Activated CD4-positive, alpha-beta T cell treated with anti-CD3 and anti-CD28 coated beads, Interleukin-10, Interleukin-2, amounts not matched to agents 100 ng/mL and 50 ng/mL, durations not matched to agents 16 hours and 8 hours (primary cell): ENCODE measurements around the gene RHEB.

Experiments used
- DNase-seq: peaks from one replicate; pipeline ENCODE4 v3.0.0-alpha.2; 2020

Gene RHEB

GRCh38 chr7:151501676-151502075, 18.0 kb downstream of the RHEB start:
- no peak for DNase-seq

- no peak for DNase-seq
Observed at GRCh38 chr7:151498495-151498894, 21.2 kb downstream of the RHEB start.

DNA sequence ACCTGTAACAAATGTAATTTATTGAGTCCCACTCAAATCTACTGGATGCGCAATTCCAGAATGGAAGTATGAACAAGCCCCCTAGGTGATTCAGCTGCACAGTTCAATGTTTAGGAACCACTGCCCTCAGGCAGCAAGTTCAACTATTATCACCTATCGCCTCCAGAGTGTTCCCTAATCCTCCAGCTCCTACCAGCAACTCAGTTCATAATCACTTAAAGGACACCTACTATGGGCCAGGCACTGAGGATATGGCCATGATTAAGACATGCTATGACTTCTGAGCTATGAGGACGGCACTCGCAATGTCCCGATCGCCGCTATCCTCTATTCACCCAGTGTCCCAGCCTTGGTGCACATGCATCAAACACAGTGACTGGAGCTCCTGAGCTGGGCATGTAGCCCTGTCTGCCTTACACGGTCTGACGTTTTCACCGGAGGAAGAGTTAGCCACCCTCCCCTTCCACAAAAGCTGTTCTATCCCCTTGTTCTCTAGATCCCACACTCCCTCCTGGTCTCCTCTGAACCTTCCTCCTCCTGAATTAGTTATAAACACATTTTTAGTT, 22.3 kb downstream of the RHEB start:
- no peak for DNase-seq

DNA sequence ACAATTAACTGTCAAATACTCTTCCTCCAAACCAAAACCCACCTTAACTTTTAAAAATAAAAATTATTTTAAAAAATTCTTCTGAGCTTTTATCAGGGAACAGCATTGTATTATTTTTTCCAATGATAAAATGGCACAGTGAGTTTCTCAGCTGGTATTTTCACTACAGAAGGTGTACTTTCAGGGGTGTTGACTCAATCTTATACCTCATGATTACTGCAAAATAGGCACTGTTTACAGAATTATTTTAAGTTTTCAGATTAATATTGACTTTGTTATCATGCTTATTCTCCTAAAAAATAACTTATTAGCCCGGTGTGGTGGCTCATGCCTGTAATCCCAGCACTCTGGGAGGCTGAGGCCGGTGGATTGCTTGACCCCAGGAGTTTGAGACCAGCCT, 24.3 kb downstream of the RHEB start:
- DNase-seq, result no peak

- DNase-seq, result no peak
Observed at GRCh38 chr7:151494298-151495284, 25.1 kb downstream of the RHEB start.

DNA sequence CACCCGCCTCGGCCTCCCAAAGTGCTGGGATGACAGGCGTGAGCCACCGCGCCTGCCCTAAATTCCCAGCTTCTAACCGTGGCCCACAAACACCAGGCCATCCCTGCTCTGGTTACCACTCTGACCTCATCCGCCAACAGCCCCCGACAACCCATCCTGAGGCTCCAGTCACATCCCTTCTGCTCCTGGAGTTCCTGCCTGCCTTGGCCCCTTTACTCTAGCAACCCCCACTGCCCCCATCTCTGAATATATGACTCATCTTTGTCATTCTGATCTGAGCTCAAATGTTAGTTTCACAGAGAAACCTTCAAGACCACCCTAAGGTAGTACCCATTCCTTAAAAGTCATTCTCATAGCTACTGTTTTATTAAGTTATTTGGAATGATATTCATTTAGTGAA, 26.6 kb downstream of the RHEB start:
- DNase-seq, result no peak

DNA sequence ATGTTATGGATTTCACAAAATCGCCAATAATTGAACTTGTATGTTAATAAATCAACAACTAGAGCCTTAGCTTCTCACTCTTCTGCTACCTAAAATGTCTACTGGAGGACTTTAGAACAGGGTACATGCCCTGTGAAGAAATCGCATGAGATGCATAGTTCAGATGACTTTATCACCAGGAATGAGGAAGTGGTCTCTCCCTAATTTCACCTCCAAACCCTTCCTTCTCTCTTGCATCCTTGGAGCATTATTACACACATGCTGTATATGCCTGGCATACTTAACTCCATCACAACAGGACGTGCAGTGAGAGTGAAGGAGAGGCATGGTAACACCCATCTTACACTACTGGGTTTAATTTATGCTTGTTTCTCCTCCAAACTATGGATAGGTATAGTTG, 27.8 kb downstream of the RHEB start:
- DNase-seq, result no peak

DNA sequence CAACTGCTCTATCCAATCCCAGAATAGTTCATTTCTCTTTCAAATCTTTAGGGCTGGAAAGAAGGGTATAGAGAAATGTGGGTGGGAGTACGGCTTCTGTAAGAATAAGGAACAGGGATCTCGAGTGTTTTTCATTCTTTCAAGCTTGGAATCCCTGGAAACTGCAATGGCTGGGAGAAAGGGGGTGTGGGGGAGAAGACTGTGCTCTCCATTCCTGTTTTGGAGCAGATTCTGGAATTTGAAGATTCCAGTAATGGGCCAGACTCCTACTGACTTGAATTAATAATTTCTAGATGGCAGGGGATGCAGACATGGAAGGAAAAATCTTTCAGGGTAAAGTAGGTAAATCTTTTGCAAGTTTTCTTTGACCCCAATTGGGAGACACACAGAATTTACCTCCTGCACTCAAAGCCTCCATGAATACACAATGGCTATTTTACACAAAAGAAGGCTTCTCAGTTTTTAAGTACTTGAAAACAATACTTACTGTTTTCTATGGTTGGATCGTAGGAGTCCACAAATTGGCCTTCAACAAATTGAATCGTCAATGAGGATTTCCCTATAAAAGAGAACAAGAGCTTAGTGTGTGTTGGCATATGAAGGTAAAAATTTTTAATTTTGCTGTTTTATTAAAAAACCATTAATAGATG, 29.1 kb downstream of the RHEB start:
- DNase-seq, result no peak

DNA sequence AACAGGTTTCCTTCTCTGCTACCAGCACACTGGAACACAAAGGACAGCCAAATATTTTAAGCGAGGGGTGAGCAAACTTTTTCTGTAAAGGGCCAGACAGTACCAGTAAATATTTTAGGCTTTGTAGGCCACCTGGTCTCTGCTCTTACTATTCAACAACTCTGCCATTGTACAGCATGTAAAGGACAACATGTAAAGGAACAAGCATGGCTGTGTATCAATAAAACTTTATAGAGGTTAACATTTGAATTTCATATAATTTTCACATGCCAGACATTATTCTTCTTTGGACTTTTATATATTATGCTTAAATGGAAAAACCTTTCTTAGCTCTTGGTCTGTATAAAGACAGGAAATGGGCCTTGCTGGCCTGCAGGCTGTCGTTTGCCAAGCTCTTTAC, 30.2 kb downstream of the RHEB start:
- no peak for DNase-seq

GRCh38 chr7:151488096-151488495, 31.6 kb downstream of the RHEB start:
- no peak for DNase-seq

- no peak for DNase-seq
Observed at GRCh38 chr7:151487228-151487627, 32.5 kb downstream of the RHEB start.

DNA sequence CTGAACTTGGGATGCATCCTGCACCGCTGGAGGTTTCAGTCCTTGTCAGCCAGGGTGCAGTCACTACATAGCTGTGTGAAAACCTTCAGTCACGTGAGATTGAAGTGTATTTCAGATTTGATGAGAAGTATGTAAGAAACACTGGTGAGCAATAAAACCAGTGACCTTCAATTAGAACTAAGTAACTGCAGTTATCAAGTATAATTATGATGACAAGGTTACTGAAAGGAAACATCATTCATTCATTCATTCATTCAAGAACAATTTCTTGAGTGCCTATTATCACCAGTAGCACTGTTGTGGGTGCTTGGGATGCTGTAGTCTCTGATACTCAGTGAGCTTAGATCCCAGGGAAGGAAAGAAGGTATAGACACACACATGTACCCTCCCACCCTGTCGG, 33.6 kb downstream of the RHEB start:
- no peak for DNase-seq

- DNase-seq, result no peak
Observed at GRCh38 chr7:151484971-151485707, 34.6 kb downstream of the RHEB start.

DNA sequence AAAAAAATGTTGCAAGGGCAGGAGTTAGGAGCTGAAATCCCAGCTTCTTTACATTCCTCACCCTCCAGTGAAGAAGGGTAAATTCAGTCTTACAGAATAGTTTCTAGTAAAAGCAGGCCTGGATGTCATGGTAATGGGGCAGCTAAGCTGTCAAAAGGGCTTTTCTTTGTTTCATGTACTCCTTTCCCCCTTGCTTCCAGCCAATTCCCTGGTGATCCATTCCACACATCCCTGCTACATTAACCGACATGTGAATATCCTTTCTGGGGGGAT, 36.0 kb downstream of the RHEB start:
- no peak for DNase-seq

GRCh38 chr7:151482883-151483710, 36.6 kb downstream of the RHEB start:
- no peak for DNase-seq

DNA sequence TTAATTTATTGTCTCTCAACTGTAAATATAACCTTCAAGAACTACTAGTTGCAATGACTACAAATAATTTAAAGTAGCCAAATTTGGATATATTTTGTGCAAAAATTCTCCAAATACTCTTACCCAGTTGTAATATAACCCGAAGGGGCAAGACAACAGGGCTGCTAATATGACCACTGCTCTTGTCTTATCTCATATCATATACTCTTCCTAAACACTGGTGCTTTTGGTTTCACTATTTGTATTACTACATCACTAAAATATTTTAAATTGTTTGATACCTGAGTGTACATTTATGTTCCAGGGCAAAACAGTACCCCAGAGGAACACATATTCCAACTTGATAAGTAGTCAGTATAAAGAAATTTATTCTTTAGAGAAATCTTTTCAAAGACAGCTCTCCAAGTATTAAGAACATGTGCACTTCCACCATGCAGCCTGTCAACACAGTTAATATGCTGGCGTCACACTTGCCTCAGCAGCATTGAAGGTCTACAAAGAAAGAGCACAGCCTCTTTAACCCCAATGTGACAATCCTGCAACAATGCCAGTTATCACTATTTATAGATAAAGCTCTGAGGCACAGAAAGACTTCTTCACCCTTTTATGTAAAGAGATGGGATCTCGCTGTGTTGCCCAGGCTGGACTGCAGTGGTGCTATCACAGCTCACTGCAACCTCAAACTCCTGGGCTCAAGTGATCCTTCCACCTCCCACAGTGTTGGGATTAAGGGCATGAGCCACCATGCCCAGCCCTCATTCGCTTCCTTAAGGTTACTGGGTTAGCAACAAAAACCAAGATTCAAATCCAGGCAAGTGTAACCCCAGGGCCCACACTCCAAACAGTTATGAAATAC, 37.8 kb downstream of the RHEB start:
- DNase-seq, result no peak

- no peak for DNase-seq
Observed at GRCh38 chr7:151477867-151478266, 41.8 kb downstream of the RHEB start.

- no peak for DNase-seq
Observed at GRCh38 chr7:151472644-151473380, 46.9 kb downstream of the RHEB start.

DNA sequence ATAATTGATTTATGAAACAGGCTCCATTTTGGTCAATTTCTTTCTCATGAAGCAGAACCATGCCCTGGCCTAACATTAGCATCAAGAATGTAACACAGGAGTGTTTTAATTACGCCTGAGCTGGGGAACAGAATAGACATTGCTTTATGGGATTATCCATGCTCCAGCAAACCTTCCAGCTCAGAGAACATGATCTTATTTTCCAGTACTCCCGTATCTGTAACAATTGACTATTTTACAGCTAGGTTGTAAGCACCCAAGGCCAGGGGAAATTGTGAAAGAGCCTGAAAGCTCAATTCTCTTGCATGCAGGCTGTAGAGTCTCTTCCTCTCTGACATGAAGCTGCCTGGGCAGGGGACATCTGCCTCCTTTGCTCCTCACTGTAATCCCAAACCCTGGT, 49.0 kb downstream of the RHEB start:
- no peak for DNase-seq

- no peak for DNase-seq
Observed at GRCh38 chr7:151469281-151469680, 50.4 kb downstream of the RHEB start.
